Activated naive CD8-positive, alpha-beta T cell treated with anti-CD3 and anti-CD28 coated beads for 36 hours (primary cell): Measurements from ENCODE around the gene FAM89B. TPM values are rescaled to one million over a fixed set of nuclear protein-coding genes. Genes with fewer than 3 reads are reported as not detected.

ENCODE experiments used
- DNase-seq: peaks from one replicate; pipeline ENCODE4 v3.0.0; 2021
- H3K27ac Mint-ChIP-seq: one replicate; pipeline ENCODE4 v1.8.0; 2022; ENCODE audit warnings: mild to moderate bottlenecking, moderate library complexity, mixed read lengths
- H3K27me3 Mint-ChIP-seq: one replicate; pipeline ENCODE4 v1.8.0; 2022; ENCODE audit warnings: mild to moderate bottlenecking, mixed read lengths
- H3K36me3 Mint-ChIP-seq: one replicate; pipeline ENCODE4 v1.8.0; 2021; ENCODE audit warnings: mild to moderate bottlenecking, mixed read lengths
- H3K4me1 Mint-ChIP-seq: one replicate; pipeline ENCODE4 v1.8.0; 2021; ENCODE audit warnings: mixed read lengths
- H3K4me3 Mint-ChIP-seq: one replicate; pipeline ENCODE4 v1.8.0; 2022; ENCODE audit warnings: mild to moderate bottlenecking, moderate library complexity, mixed read lengths
- H3K9me3 Mint-ChIP-seq: one replicate; pipeline ENCODE4 v1.8.0; 2022; ENCODE audit warnings: mixed read lengths
- total RNA-seq, 2 experiments: library from RNA; stranded (reverse); gene quantifications; one replicate each; pipeline ENCODE4 v1.2.3, GENCODE V29; 2021

The FAM89B gene
- total RNA-seq, 2 experiments from 2014 or later, result 13.6 to 15.0 TPM

DNA sequence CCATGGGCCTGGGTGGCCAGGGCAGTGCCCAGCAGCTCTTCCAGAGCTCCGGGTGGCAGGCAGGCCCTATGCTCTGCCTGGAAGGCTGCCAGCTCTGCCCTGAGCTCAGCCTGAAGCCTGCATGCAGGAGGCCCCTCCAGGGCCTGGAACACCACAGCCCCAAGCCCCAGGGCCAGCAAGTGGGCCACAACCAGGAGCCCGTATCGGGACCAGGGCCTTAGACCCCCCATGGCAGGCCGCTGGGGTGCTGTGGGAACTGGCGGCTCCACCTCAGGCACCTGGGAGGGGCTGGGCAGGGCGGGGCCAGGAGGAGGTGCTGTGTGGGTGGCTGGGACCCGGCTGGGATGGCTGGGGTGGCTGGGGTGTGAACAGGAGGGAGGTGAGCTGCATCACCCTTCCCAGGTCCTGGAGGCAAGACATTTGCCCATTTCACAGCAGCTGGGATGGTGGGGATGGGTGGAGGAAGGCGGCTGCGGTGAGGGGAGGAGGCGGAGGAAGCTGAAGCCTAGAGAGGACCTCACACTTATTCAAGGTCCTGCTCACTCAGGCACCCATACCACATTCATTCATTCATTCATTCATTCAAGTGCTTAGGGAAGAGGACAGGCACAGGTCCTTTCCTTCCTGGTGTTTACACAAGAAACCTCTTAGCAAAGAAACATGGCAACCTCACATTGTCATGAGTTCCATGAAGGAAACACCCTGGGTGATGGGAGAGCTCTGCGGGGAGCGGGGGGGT, 23.4 kb downstream of the FAM89B start, which contains the start of gene KCNK7:
Gene KCNK7, minus strand, starts transcription at position 258 of the 739 bp plus-strand sequence. Its CDS starts 28 bp downstream, at position 230.
- H3K27me3 Mint-ChIP-seq, result no peaks in the 10 kb centered on the region
- no peak within 1 kb of the TSS for H3K27ac Mint-ChIP-seq
- H3K4me1 Mint-ChIP-seq, result peaks cover 8% of the 10 kb centered on the region
- no peaks in the 10 kb centered on the region for H3K9me3 Mint-ChIP-seq
- no peak within 1 kb of the TSS for H3K4me3 Mint-ChIP-seq
- no peak for DNase-seq
- H3K36me3 Mint-ChIP-seq, result peaks cover under 1% of the 10 kb centered on the region

DNA sequence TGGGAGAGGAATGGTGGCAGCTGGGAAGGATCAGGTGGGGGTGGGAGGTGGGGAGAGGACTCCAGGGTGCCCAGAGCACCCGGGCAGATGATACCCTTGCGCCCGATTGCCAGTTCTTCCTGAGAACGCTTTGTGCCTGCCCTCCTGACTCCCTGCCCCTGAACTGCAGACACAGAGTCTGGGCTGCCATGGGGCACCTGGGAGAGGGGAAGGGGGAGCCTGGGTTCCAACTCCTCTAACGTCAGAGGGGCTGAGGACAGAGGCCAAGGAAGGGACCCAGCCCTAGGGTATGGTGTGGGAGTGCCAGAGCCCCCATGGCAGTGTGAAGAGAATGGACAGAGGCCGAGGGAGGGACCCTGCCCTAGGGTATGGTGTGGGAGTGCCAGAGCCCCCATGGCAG, 24.2 kb downstream of the FAM89B start:
- H3K36me3 Mint-ChIP-seq, result no peaks in the 10 kb centered on the region
- no peak for DNase-seq
- H3K27me3 Mint-ChIP-seq, result no peaks in the 10 kb centered on the region
- H3K4me3 Mint-ChIP-seq, result no peak overlapping the region
- peaks cover 8% of the 10 kb centered on the region for H3K4me1 Mint-ChIP-seq
- no peak overlapping the region for H3K27ac Mint-ChIP-seq
- H3K9me3 Mint-ChIP-seq, result no peaks in the 10 kb centered on the region

DNA sequence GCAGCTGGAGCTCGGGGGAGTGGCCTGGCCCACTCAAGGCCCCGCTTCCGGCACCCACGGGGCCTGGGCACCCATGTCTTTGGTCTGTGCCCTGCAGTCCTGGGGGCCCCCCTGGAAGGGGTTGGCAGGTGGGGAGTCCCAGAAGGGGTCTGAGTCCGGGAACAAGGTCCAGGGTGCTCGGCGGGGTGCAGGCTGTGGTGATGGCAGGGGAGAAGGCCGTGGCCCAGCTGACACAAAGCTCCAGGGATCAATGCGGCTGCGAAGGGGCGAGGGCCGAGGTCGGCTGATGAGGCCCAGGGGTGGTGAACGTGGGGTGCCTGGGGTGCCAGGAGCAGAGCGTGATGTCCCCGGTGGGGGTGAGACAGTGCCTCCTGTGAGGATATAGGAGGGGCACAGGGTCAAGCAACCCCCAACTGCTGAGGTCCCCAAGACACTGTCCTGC, 25.9 kb downstream of the FAM89B start:
- H3K27me3 Mint-ChIP-seq, result no peaks in the 10 kb centered on the region
- no peak overlapping the region for H3K27ac Mint-ChIP-seq
- no peak overlapping the region for H3K4me3 Mint-ChIP-seq
- peaks cover 1% of the 10 kb centered on the region for H3K36me3 Mint-ChIP-seq
- no peaks in the 10 kb centered on the region for H3K9me3 Mint-ChIP-seq
- no peak for DNase-seq
- peaks cover 8% of the 10 kb centered on the region for H3K4me1 Mint-ChIP-seq

DNA sequence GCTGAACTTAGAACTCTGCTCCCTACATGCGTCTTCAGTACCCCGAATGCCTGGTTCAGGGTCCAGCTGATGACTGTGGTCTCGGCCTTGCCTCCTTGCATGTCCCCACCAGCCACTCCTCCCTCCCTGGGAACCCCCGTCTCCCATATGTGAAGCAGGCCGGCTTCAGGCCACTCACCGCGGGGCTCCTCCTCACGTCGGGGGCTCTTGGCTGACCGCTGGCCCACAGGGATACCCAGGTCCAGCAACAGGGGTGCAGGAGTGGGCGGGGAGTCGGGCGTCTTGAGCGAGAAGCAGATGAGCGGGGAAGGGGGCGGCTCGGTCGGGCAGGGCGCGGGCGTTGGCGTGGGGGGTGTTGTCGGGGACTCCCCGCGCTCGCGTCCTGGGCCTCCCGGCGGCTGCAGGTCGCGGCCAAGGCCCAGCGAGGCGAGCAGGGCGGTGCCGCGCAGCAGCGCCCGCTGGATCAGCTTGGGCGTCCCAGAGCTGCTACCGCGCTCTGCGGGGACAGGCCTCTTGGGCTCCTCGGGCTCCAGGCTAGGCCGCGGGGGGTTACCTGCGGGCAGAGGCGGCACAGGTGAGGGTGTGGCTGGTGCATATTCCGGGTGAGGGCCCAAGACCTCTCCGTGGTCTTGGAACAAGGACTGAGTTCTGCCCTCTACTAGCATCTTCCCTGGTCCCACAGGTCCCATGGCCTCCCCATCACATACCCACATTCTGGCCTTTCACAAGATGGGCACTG, 27.0 kb downstream of the FAM89B start:
- Mint-ChIP-seq H3K4me3 (no peak overlapping the region), H3K36me3 (peaks cover 1% of the 10 kb centered on the region), H3K9me3 (no peaks in the 10 kb centered on the region), H3K4me1 (peaks cover 8% of the 10 kb centered on the region), H3K27ac (peak overlapping the region; percentile 38), H3K27me3 (no peaks in the 10 kb centered on the region)
- no peak for DNase-seq

DNA sequence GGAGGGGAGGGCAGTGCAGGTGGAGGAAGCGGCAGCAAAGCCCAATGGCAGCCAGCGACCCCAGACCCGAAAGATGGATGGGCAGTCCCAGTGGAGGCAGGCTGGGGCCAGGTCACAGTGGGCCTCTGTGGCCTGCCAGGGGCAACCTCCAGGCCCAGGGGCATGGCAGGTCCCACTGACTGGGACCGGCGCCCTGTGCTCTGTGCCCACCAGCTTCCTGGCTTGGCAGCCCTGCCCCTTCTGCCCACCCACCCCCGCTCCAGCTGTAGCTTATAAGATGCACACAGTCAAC, 27.6 kb downstream of the FAM89B start:
- DNase-seq, result no peak
- Mint-ChIP-seq H3K9me3 (no peaks in the 10 kb centered on the region), H3K27me3 (no peaks in the 10 kb centered on the region), H3K4me1 (peaks cover 6% of the 10 kb centered on the region), H3K4me3 (no peak overlapping the region), H3K36me3 (peaks cover 1% of the 10 kb centered on the region), H3K27ac (no peak overlapping the region)

DNA sequence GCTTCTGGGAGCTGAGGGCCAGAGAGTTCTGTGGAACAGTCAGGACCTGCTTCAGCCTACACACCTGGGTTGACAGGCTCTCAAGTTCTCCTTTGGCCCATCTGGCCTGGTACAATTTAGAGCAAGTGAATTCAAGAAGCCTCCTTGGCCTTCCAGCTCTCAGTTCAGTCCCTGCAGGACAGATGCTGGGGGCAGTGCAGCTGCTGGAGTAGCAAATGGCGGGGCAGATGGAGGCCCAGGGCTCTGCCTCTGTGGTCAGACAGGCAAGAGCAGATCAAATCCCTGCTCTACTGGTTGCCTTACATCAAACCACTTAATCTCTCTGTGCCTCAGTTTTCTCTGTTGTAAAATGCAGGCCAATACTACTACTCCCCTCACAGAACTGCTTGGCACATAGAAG, 31.9 kb downstream of the FAM89B start:
- Mint-ChIP-seq H3K36me3 (peaks cover 6% of the 10 kb centered on the region), H3K4me3 (no peak overlapping the region), H3K27ac (no peak overlapping the region), H3K9me3 (no peaks in the 10 kb centered on the region), H3K27me3 (no peaks in the 10 kb centered on the region), H3K4me1 (peaks cover 10% of the 10 kb centered on the region)
- no peak for DNase-seq

DNA sequence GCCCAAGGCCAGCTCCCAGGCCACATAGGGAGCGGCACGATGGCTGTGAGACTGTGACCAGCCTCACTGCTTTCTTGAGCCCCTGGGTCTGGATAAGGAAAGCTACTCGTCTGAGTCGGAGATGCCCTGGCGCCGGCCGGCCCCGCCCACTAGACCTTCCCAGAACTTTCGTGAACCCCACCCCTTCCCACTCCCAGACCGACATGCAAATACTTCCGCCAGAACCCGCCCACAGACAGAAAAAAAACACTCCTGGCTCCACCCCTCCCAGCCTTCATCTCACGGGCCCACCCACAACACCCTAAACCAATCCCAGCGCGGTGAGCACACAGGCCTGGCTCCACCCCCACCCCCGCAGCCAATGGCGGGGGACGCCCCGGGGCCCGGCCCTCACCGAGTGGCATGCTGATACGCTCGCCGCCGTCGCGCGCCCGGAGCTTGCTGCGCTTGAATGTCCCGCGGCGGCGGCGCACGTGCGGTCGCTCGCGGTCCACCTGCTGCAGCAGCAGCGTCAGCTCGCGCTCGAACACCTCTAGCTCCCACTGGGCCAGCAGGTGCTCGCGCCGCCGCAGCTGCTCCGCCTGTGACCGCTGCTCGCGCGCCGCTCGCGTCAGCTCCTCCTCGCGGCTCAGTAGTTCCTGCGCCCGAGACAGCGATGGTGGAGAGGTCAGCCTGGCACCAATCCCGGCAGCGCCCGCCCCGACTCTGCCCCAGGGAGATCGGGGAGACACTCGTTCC, 34.7 kb downstream of the FAM89B start:
- H3K27ac Mint-ChIP-seq, result no peak overlapping the region

DNA sequence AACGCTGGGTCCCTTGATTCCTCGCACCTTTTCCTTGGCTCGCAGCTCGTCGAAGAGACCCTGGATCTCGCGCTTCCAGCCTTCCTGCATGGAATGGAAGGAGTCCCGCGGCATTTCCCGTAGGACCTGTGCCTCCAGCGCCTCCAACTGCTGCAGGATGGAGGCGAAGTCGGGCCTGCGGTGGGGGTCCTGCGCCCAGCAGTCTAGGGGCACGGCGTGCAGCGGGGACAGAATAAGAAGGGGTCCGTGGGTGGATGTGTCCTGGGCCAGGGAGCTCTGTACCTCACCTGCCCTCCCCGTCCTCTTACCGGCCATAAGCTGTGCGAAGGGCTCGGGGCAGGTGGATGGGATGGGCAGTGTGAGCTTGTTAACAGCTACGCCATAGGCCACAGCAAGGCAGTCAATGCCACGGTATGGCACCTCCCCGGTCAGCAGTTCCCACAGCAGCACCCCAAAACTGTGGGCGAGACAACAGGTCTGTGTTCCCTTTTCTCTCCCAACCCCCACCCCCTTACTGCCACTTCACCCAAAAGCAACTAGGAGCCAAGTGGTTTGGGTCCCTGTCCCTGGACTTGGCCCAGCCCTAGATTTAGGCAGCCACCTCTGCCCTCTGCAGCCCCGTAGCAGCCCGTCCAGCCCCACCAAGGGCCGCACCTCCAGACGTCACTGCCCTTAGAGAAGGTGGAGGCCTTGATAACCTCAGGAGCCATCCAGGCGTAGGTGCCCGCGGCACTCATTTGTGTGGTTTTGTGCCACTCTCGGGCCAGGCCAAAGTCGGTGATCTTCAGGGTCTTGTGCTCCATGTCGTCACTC, 35.5 kb downstream of the FAM89B start:
- peaks cover 14% of the 10 kb centered on the region for H3K36me3 Mint-ChIP-seq
- no peaks in the 10 kb centered on the region for H3K9me3 Mint-ChIP-seq
- no peaks in the 10 kb centered on the region for H3K27me3 Mint-ChIP-seq
- no peak overlapping the region for H3K27ac Mint-ChIP-seq
- DNase-seq, result no peak
- H3K4me3 Mint-ChIP-seq, result no peak overlapping the region
- H3K4me1 Mint-ChIP-seq, result peaks cover 37% of the 10 kb centered on the region

More for the DNA sequence above, 34.7 kb downstream of the FAM89B start:
- Mint-ChIP-seq H3K4me1 (peaks cover 29% of the 10 kb centered on the region), H3K4me3 (no peak overlapping the region), H3K9me3 (no peaks in the 10 kb centered on the region), H3K36me3 (peaks cover 11% of the 10 kb centered on the region), H3K27me3 (no peaks in the 10 kb centered on the region)
- no peak for DNase-seq

DNA sequence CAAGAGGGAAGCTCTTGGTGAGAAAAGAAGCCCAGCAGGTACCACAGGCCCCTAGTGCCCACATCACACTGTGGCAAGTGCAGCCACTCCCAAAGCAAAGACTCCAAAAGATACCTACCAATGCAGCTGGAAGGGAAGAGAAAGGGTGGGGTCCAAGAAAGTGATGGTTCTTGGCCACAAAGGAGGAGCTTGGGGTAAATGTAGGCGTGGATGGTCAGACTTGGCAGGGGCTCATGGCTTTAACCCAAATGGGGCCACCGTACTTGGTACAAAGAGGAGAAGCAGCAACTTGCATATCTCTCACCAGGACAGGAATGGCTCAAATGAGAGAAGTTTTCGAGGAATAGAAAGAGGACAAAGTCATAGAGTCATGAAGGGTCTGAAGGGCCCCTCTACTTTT, 36.9 kb downstream of the FAM89B start:
- no peaks in the 10 kb centered on the region for H3K27me3 Mint-ChIP-seq
- H3K4me1 Mint-ChIP-seq, result peaks cover 41% of the 10 kb centered on the region
- H3K9me3 Mint-ChIP-seq, result no peaks in the 10 kb centered on the region
- DNase-seq, result no peak
- H3K27ac Mint-ChIP-seq, result peak overlapping the region; percentile 30
- no peak overlapping the region for H3K4me3 Mint-ChIP-seq
- H3K36me3 Mint-ChIP-seq, result peaks cover 21% of the 10 kb centered on the region

DNA sequence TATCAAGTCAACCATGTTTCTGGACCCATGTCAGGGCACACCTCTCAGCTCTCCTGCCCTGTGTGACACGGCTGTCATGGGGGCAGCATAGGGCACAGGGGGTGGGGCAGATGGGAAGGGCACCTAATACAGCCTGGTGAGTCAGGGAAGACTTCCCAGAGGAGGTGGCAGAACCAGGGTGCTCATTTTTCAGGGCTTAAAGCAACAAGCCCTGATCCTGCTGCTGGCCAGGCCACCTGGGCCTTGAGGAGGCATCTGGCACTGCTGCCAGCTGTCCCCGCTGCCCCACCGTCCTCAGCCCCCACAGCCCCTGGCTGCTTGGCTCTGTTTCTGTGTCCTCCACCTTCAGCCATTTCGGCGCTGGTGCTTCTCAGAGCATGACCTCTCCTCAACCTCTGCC, 37.3 kb downstream of the FAM89B start:
- Mint-ChIP-seq H3K4me1 (peaks cover 41% of the 10 kb centered on the region), H3K9me3 (no peaks in the 10 kb centered on the region), H3K4me3 (no peak overlapping the region), H3K27ac (no peak overlapping the region), H3K27me3 (no peaks in the 10 kb centered on the region), H3K36me3 (peaks cover 21% of the 10 kb centered on the region)
- DNase-seq, result no peak

DNA sequence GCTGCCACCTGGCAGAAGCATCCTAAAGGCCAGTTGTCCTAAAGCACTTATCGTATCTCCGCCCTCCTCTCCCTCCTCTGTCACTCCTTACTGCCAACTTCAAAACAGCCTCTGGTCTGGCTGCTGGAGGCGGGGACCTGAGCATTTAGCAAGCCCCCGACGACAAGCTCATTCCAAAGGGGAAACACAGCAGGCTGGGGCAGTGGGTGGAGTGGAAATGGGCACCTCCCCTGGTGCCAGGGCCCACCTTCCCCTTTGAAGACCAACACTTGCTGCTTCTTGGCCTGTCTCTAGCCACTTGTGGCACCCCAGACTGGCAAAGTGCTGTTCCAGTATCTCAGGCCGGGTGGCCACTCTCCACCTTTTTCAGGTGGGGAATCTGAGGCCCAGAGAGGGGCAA, 38.1 kb downstream of the FAM89B start:
- Mint-ChIP-seq H3K4me3 (no peak overlapping the region), H3K36me3 (peaks cover 21% of the 10 kb centered on the region), H3K27ac (peak overlapping the region; percentile 14), H3K9me3 (no peaks in the 10 kb centered on the region), H3K27me3 (no peaks in the 10 kb centered on the region), H3K4me1 (peaks cover 41% of the 10 kb centered on the region)
- DNase-seq, result no peak

DNA sequence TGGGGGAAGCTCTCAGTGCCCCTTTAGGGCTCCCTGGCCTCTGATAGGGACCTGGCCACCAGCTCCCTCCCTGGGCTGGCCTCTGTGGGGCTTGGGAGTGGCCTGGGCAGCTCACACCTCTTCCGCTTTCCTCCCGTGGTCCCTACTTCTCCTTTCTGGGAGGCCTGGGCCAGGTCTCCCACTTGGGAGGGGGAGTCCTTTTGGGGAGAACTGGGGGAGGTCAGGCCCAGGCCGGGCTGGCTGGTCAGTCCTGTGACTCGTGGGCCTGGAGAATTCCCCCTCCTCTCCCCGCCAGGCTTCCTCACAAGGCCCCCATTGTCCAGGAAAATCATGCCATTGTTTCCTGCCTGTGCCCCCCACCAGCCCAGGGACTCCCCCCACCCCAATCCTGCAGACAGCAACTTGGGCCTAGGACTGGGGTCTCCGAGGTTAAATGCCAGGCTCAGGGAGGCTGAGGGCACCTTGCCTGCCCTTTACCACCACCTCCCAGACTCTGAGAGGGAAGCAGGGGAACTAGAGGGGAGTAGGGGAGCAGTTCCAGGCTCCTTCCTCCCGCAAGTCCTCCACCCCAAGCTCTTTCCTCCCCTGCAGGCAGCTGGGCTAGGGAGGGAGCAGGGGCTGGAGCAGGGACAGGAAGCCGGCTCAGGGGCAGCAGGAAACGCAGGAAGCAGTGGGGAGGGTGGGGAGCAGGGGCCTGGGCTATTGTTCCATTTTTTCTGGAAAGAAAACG, 38.9 kb downstream of the FAM89B start:
- Mint-ChIP-seq H3K36me3 (peaks cover 20% of the 10 kb centered on the region), H3K9me3 (no peaks in the 10 kb centered on the region), H3K27me3 (no peaks in the 10 kb centered on the region), H3K4me3 (peak overlapping the region; percentile 95), H3K4me1 (peaks cover 41% of the 10 kb centered on the region), H3K27ac (peak overlapping the region; percentile 70)
- no peak for DNase-seq

DNA sequence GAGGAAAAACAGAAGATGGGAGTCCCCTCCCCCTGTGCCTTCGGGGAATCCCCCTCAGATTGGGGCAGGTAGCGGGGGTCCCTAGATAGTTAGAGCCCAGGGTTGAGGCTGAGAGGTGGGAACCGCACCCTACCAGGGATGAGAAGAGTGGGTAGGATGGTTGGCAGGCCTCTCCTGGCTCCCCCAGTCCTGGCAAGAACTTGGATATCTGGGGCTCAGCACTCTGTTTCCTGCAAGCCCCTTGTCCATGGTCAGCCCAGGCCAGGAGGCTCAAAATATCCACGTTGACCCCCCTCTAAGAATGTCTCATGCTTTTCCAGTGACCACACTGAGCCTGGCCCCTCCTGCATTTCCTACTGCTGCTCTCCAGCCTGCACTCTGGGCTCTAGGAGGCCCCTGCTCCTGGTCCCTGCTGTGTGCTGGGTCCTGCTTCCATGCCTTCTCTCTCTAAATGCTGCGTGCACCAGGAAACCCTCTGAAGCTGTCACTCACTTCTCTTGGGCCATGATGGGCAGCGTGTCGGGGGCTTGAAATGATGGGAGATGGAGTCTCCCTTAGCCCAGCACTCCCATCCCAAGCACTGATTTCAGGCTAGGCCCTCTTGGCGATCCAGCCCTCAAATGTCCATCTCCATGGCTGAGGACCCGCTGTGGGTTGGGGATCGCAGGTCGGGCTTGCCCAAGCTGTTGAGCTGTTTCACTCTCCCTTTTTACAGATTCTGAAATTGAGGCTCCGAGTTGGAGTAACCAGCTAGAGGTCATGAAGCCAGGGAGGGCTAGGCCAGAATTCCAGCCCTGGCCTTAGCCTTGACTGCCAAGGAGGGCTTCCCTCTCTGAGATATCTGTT, 39.6 kb downstream of the FAM89B start:
- H3K27ac Mint-ChIP-seq, result peak overlapping the region; percentile 80
- no peaks in the 10 kb centered on the region for H3K27me3 Mint-ChIP-seq
- H3K4me3 Mint-ChIP-seq, result peak overlapping the region; percentile 95
- H3K9me3 Mint-ChIP-seq, result no peaks in the 10 kb centered on the region
- DNase-seq, result no peak
- peaks cover 25% of the 10 kb centered on the region for H3K36me3 Mint-ChIP-seq
- H3K4me1 Mint-ChIP-seq, result peaks cover 43% of the 10 kb centered on the region
